Measurements from ENCODE around the gene NAPG.

DNA sequence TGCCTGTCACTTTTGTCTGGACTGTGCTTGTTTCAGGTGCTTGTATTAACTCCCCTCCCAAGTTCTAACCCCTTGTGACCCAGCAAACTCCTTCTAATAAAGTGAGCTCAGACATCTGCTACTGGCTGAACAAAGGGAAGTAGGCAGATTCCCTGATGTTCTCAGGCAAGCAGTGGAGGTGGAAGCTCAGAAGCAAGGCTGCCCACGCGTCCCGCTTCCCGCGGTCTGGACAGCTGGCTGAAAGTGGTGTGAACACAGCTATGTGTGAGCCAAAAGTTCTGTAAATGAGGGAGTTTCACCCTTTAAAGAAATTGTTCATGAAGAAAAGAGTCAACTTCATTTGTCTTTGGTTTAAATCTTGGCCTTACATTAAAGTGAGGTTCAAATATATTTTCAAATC, 40.0 kb downstream of the NAPG start:
- TF ChIP-seq CTCF (IDR thresholded peaks at IDR 0.05; ENCODE audit: insufficient read depth, low read depth, low read length), result no peak
- TF ChIP-seq EZH2 (IDR thresholded peaks at IDR 0.05; ENCODE audit: insufficient read depth, low read length), result no peak

Measured in astrocyte (in vitro differentiated cells and primary cell).